Left ventricle myocardium inferior (tissue), 1 donor: ENCODE results near the gene MARK1. TPM values are rescaled to one million over a fixed set of nuclear protein-coding genes. Genes with fewer than 3 reads are reported as not detected.
"Not testable (repeated sequence)": the region's sequence is repeated elsewhere in the genome, so short reads cannot be mapped to it uniquely, and the experiment has no call there.

Experiments used
- DNase-seq: peaks from one replicate; pipeline ENCODE4 v3.0.0-alpha.2; 2020
- H3K27ac ChIP-seq: fragments of 200-600 bp; replicated peaks from 2 replicates; pipeline ENCODE4 v1.8.0; 2021
- H3K27me3 ChIP-seq: fragments of 200-600 bp; 2 replicates; pipeline ENCODE4 v1.8.0; 2021; ENCODE audit warnings: low read depth
- H3K36me3 ChIP-seq: fragments of 200-600 bp; 2 replicates; pipeline ENCODE4 v1.8.0; 2021
- H3K4me1 ChIP-seq: fragments of 200-600 bp; 2 replicates; pipeline ENCODE4 v1.8.0; 2021
- H3K4me3 ChIP-seq: fragments of 200-600 bp; 2 replicates; pipeline ENCODE4 v1.8.0; 2021; ENCODE audit warnings: mild to moderate bottlenecking, moderate library complexity
- H3K9me3 ChIP-seq: fragments of 200-600 bp; replicated peaks from 2 replicates; pipeline ENCODE4 v1.8.0; 2021
- intact Hi-C: fragments of 100-400 bp; cut with micrococcal nuclease; formaldehyde crosslinking; loops from one replicate; pipeline ENCODE4 v1.11.0; 2022
- total RNA-seq: library from RNA; stranded (reverse); fragmentation: NEBNext Ultra II Directional; extraction: Animal tissue kit (Norgen Biotek cat#: 25700); gene quantifications from one replicate; pipeline ENCODE4 v1.2.1, GENCODE V29; 2021
- TF ChIP-seq, protein P1 (sequence below): fragments of 200-600 bp; IDR thresholded peaks from 2 replicates; pipeline ENCODE4 v1.8.0; 2021; ENCODE audit warnings: antibody characterized with exemption, mild to moderate bottlenecking, borderline replicate concordance
- donor health status: DM: no; HTN: yes; CAD: no; lungs with severe emphysema.

MARK1 gene
- total RNA-seq, 1 donor from 2014 or later: 14.9 TPM

- no peaks in the 10 kb centered on the region for H3K36me3 ChIP-seq
- intact Hi-C loops: loop anchor here (5.0 to 10.0 kb wide), 2 partner anchors 52 to 94 kb away; no protein-coding TSS in a partner anchor
- TF ChIP-seq, protein P1, sequence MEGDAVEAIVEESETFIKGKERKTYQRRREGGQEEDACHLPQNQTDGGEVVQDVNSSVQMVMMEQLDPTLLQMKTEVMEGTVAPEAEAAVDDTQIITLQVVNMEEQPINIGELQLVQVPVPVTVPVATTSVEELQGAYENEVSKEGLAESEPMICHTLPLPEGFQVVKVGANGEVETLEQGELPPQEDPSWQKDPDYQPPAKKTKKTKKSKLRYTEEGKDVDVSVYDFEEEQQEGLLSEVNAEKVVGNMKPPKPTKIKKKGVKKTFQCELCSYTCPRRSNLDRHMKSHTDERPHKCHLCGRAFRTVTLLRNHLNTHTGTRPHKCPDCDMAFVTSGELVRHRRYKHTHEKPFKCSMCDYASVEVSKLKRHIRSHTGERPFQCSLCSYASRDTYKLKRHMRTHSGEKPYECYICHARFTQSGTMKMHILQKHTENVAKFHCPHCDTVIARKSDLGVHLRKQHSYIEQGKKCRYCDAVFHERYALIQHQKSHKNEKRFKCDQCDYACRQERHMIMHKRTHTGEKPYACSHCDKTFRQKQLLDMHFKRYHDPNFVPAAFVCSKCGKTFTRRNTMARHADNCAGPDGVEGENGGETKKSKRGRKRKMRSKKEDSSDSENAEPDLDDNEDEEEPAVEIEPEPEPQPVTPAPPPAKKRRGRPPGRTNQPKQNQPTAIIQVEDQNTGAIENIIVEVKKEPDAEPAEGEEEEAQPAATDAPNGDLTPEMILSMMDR: no peak
Measured at GRCh38 chr1:220682901-220683576, 155.1 kb downstream of the MARK1 start.

GRCh38 chr1:220683716-220684115, 155.8 kb downstream of the MARK1 start:
- not testable (repeated sequence) for H3K4me1 ChIP-seq, DNase-seq, H3K36me3 ChIP-seq, H3K27ac ChIP-seq, H3K4me3 ChIP-seq, H3K9me3 ChIP-seq, H3K27me3 ChIP-seq
- intact Hi-C loops: loop anchor here (5.0 to 10.0 kb wide), 2 partner anchors 51 to 94 kb away; no protein-coding TSS in a partner anchor

More at GRCh38 chr1:220682901-220683576, 155.1 kb downstream of the MARK1 start:
- no peak overlapping the region for H3K27ac ChIP-seq
- no peaks in the 10 kb centered on the region for H3K27me3 ChIP-seq
- peaks cover 9% of the 10 kb centered on the region for H3K4me1 ChIP-seq
- no peak overlapping the region for H3K4me3 ChIP-seq
- H3K9me3 ChIP-seq: no peaks in the 10 kb centered on the region
- DNase-seq: no peak

DNA sequence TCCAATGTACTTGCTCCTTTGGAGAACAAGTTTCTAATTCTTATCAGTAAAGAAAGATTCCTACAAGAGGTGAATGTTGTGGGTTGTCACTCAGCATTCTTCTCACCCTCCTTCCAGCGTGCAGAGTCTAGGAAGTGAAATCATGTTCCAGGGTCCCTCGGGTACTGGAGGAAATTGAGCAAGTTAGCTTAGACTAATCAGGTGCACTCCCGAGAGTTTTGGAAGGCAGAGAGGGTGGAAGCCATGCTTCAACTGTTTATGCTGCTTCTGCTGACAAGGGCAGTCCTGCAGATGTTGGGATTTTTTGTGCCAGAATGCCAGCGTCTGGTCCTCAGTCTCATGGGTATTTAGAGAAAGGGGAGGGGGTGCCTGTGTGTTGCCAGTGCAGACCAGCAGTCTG, 157.0 kb downstream of the MARK1 start:
- TF ChIP-seq, protein P1: no peak
- Histone ChIP-seq H3K36me3 (no peaks in the 10 kb centered on the region), H3K27me3 (no peaks in the 10 kb centered on the region), H3K27ac (no peak overlapping the region), H3K9me3 (no peaks in the 10 kb centered on the region), H3K4me1 (peaks cover 14% of the 10 kb centered on the region), H3K4me3 (no peak overlapping the region)
- no peak for DNase-seq
- intact Hi-C loops: loop anchor here (5.0 to 10.0 kb wide), 2 partner anchors 50 to 92 kb away; no protein-coding TSS in a partner anchor

GRCh38 chr1:220685879-220686278, 157.9 kb downstream of the MARK1 start:
- H3K9me3 ChIP-seq: no peaks in the 10 kb centered on the region
- DNase-seq: no peak
- intact Hi-C loops: loop anchor here (10.0 kb wide), 1 partner anchor 49 kb away; no protein-coding TSS in a partner anchor

GRCh38 chr1:220687809-220688208, 159.9 kb downstream of the MARK1 start:
- H3K27me3 ChIP-seq: no peaks in the 10 kb centered on the region
- H3K9me3 ChIP-seq: no peaks in the 10 kb centered on the region
- no peaks in the 10 kb centered on the region for H3K36me3 ChIP-seq
- no peak overlapping the region for H3K27ac ChIP-seq
- TF ChIP-seq, protein P1: no peak
- no peak for DNase-seq
- no peak overlapping the region for H3K4me3 ChIP-seq
- intact Hi-C loops: loop anchor here (10.0 kb wide), 1 partner anchor 47 kb away; no protein-coding TSS in a partner anchor
- peaks cover 36% of the 10 kb centered on the region for H3K4me1 ChIP-seq

More at GRCh38 chr1:220685879-220686278, 157.9 kb downstream of the MARK1 start:
- Histone ChIP-seq H3K27ac (no peak overlapping the region), H3K4me1 (peaks cover 21% of the 10 kb centered on the region), H3K27me3 (no peaks in the 10 kb centered on the region), H3K36me3 (no peaks in the 10 kb centered on the region), H3K4me3 (no peak overlapping the region)
- TF ChIP-seq, protein P1: no peak

DNA sequence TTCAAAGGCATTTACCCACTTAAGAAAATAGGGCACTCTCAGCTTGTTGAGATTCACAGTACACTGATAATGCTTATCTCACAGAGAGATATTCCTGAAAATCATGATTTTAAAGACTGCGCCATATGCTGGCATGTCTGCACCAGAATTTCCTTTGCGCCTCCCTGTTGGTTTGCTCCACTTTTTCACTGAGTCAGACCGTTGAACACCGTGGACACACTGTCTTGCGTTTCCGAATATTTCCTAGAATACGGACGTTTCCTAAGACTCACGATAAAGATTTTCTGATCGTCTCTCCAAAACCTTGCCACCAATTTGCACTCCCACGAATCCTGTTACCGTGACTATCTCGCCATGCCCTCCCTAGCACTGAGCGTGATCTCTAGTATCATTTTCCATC, 161.7 kb downstream of the MARK1 start:
- no peaks in the 10 kb centered on the region for H3K27me3 ChIP-seq
- no peak for DNase-seq
- intact Hi-C loops: loop anchor here (10.0 kb wide), 1 partner anchor 45 kb away; no protein-coding TSS in a partner anchor
- TF ChIP-seq, protein P1: no peak
- H3K4me1 ChIP-seq: peaks cover 35% of the 10 kb centered on the region
- H3K36me3 ChIP-seq: no peaks in the 10 kb centered on the region
- no peak overlapping the region for H3K27ac ChIP-seq
- H3K4me3 ChIP-seq: peak overlapping the region; percentile 94
- H3K9me3 ChIP-seq: no peaks in the 10 kb centered on the region
